ENCODE measurements around the gene POP4.

- TF ChIP-seq BCL11A (IDR thresholded peaks at IDR 0.05; ENCODE audit: low read depth in 2 of 2, low read length in 2 of 2) (no peak), CTCF (IDR thresholded peaks at IDR 0.05; ENCODE audit: control extremely low read depth in 1 of 3, insufficient read depth in 1 of 3, low read depth in 1 of 3, low read length in 3 of 3) (no peak), CREB1 (IDR thresholded peaks at IDR 0.05) (no peak), SIN3A (conservative IDR thresholded peaks at IDR 0.05 in 1 of 2, IDR thresholded peaks at IDR 0.05 in 1 of 2; ENCODE audit: low read depth in 1 of 2, low read length in 2 of 2) (no peak), TAF1 (IDR thresholded peaks at IDR 0.05; ENCODE audit: low read depth, low read length) (no peak), TAF7 (optimal IDR thresholded peaks at IDR 0.05; ENCODE audit: borderline replicate concordance, low read depth, low read length) (no peak), EGR1 (IDR thresholded peaks at IDR 0.05; ENCODE audit: borderline replicate concordance, low read depth, low read length) (no peak), POLR2A (IDR thresholded peaks at IDR 0.05; ENCODE audit: control extremely low read depth in 1 of 2, low read depth in 2 of 2, low read length in 2 of 2) (no peak), JUN (IDR thresholded peaks at IDR 0.05; ENCODE audit: low read depth, low read length) (no peak), MAFK (IDR thresholded peaks at IDR 0.05; ENCODE audit: low read depth, low read length) (no peak), SUZ12 (IDR thresholded peaks at IDR 0.05; ENCODE audit: low read length) (no peak), CBX8 (IDR thresholded peaks at IDR 0.05; ENCODE audit: borderline replicate concordance, low read depth, low read length) (no peak), BRCA1 (IDR thresholded peaks at IDR 0.05; ENCODE audit: low read depth, low read length) (no peak)
These were observed 35.5 kb downstream of the POP4 start for GRCh38 chr19:29641597-29641996.
